ENCODE results near the gene C22orf42.

C22orf42 gene

GRCh38 chr22:32106930-32107329, 52.2 kb downstream of the C22orf42 start:
- DNase-seq (ENCODE audit: low read depth), result no peak
- no peak overlapping the region for H3K4me3 ChIP-seq (ENCODE audit: low read length)
- no peak for TF ChIP-seq CTCF (conservative IDR thresholded peaks at IDR 0.05; ENCODE audit: low read length)

- peak; percentile 5 for DNase-seq (ENCODE audit: low read depth)
- peak; percentile 45 for TF ChIP-seq CTCF (conservative IDR thresholded peaks at IDR 0.05; ENCODE audit: low read length)
- no peak overlapping the region for H3K4me3 ChIP-seq (ENCODE audit: low read length)
Observed at GRCh38 chr22:32103658-32104315, 55.3 kb downstream of the C22orf42 start.

GRCh38 chr22:32100711-32101110, 58.4 kb downstream of the C22orf42 start:
- no peak for TF ChIP-seq CTCF (conservative IDR thresholded peaks at IDR 0.05; ENCODE audit: low read length)
- H3K4me3 ChIP-seq (ENCODE audit: low read length), result no peak overlapping the region
- DNase-seq (ENCODE audit: low read depth), result no peak

All from AG10803 (cell line).